ENCODE results near the gene XPNPEP3.

DNA sequence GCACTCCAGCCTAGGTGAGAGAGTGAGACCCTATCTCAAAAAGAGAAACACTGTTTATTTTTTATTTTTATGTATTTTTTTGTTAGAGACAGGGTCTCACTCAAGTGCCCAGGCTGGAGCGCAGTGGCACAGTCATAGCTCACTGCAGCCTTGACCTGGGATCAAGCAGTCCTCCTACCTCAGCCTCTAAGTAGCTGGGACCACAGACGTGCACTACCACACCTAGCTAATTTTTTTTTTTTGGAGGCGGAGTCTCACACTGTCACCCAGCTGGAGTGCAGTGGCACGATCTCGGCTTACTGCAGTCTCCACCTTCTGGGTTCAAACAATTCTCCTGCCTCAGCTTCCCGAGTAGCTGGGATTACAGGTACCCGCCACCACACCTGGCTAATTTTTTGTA, 100.7 kb downstream of the XPNPEP3 start:
- TF ChIP-seq, protein P1, sequence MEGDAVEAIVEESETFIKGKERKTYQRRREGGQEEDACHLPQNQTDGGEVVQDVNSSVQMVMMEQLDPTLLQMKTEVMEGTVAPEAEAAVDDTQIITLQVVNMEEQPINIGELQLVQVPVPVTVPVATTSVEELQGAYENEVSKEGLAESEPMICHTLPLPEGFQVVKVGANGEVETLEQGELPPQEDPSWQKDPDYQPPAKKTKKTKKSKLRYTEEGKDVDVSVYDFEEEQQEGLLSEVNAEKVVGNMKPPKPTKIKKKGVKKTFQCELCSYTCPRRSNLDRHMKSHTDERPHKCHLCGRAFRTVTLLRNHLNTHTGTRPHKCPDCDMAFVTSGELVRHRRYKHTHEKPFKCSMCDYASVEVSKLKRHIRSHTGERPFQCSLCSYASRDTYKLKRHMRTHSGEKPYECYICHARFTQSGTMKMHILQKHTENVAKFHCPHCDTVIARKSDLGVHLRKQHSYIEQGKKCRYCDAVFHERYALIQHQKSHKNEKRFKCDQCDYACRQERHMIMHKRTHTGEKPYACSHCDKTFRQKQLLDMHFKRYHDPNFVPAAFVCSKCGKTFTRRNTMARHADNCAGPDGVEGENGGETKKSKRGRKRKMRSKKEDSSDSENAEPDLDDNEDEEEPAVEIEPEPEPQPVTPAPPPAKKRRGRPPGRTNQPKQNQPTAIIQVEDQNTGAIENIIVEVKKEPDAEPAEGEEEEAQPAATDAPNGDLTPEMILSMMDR (IDR thresholded peaks at IDR 0.05), result no peak
- no peak for TF ChIP-seq POLR2AphosphoS5 (IDR thresholded peaks at IDR 0.05)
